SKM-1 treated with dmso at 0.1 percent for 144 hours (cell line): ENCODE measurements around the gene MRGPRD.

Experiments
- DNase-seq: peaks from one replicate; lab custom pipeline; 2025; ENCODE audit not compliant: unreplicated experiment; lab: John Stamatoyannopoulos, UW

MRGPRD gene, protein sequence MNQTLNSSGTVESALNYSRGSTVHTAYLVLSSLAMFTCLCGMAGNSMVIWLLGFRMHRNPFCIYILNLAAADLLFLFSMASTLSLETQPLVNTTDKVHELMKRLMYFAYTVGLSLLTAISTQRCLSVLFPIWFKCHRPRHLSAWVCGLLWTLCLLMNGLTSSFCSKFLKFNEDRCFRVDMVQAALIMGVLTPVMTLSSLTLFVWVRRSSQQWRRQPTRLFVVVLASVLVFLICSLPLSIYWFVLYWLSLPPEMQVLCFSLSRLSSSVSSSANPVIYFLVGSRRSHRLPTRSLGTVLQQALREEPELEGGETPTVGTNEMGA

DNA sequence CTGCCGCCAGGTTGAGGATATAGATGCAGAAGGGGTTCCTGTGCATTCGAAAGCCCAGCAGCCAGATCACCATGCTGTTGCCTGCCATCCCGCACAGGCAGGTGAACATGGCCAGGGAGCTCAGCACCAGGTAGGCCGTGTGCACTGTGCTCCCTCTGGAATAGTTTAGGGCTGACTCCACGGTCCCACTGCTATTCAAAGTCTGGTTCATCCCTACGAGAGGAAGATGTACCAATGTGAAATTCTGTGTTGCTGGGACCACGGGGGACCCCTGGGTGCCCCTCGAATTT lies at the start of gene MRGPRD:
MRGPRD (minus strand) TSS at position 211 of the 290 bp plus-strand sequence; CDS start at position 211, 0 bp downstream.
- no peak for DNase-seq

DNA sequence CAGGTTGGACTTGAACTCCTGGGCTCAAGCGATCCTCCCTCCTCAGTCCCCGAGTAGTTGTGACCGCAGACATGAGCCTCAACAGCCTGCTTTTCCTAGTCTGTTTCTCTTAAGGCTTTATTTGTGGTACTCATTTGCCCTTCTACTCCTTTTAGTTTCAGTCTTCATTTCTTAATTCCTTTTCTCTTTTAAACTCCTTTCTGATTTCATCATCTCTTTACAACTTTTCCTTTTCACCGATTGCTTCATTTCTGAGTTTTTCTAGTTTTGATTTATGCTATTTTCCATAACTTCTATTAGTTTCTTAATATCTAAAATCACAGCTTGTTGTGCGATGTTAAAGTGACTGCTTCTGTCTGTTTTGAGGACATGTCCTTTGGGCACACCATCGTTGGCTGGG lies 49.5 kb upstream of the MRGPRD start:
- DNase-seq = no peak

DNA sequence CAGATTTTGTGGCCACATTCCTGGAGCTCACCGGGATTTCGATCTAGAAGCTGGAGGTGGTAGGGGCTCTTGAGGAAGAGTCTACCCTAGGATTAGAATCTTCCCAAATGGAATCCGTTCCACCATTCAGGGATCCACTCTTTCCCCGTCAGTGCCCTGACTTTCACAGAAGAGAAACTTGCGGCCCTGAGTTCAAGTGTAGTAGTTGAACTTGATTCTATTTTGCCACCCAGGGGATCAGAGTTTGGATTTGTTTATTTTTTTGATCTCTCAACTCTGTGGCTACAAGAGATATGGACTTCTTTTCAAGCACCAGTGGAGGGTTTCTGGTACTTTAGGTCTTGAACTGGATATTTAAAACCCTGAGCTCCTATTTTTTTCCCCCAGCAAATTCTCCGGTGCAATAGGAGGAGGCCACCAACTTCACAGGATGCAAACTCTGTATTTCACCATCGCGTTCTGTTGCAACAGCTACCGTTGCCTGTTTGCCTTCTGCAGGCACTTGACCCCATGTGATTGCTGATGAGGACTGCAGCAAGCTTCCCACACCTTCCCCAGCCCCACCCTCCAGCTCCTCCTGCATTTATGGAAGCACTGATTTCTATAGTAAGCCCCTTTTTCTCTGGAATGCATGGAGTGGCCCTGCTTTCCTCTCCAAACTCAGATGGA lies 47.1 kb upstream of the MRGPRD start:
- DNase-seq = peak; percentile 74

DNA sequence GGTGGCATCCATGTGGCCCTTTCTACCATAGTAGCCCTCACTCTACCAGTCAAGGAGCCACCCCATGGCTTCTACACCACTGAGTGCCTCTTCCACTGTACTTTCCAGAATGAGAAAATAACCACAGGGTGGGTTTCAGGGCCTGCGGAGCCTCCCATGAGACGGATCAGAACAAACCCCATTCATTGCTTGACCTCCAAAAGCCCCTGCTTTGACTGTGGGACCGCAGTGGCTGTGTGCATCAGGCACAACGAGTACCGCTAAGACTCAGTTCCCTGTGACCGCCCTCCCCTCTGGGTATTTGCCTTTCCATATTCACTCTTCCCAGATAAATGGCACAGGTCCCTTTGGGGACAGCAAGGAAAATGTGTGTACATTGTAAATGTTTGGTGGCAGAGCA lies 43.7 kb upstream of the MRGPRD start:
- no peak for DNase-seq

DNA sequence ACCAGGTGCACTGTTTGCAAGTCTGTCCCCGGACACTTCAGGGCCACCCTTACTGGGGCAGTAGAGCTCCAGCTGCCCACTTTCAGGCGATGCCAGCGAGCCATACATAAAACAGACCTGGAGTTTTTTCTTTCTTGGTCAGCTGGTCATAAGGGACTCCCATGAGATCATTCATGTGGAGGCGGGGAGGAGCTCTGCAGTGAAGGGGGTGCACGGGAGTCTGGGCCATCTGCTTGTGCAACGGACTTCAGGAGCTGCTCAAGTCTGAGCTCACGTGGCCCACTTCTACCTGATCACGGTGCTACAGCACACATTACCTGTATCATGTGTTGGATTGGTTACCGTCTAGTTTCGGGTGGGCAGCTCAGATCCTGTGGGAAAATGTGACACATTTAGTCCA lies 41.5 kb upstream of the MRGPRD start:
- DNase-seq = no peak

DNA sequence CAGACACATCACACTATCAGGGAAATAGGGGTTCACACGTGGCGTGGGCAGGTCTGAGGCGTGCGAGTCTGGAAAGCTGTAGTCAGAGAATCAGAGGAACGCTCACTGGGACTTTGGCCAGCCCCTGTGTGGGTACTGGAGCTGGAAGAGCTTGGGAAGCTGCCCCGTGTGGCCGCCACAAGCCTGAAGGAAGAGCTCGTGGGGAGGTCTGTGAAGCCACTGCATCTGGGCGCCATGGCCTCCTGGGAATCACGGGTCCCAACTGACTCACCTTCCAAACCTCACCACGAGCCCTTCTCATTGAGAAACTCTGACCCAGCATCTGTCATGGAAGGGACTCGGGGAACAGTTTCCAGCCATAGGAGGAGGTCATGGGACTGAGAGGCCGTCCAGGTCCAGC lies 38.1 kb upstream of the MRGPRD start:
- DNase-seq = no peak

DNA sequence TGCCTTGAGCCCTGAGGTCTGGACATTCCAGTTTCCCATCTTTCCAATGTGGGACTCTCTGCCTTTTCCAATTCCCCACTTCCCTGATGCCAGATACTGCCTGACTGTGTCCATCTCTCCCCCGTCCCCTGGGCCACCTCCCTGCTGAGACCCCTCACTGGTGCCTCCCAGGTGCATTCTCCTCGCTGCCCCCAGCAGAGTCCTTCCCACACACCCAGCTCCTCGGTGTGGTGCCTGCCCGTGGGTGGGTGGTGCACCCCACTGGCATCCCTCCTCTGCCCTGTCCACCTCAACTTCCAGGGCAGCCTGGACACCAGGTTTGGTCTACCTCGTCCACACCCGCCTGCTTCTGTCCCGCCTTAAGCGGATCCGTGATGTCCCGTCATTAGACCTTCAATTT lies 37.2 kb upstream of the MRGPRD start:
- DNase-seq = no peak

DNA sequence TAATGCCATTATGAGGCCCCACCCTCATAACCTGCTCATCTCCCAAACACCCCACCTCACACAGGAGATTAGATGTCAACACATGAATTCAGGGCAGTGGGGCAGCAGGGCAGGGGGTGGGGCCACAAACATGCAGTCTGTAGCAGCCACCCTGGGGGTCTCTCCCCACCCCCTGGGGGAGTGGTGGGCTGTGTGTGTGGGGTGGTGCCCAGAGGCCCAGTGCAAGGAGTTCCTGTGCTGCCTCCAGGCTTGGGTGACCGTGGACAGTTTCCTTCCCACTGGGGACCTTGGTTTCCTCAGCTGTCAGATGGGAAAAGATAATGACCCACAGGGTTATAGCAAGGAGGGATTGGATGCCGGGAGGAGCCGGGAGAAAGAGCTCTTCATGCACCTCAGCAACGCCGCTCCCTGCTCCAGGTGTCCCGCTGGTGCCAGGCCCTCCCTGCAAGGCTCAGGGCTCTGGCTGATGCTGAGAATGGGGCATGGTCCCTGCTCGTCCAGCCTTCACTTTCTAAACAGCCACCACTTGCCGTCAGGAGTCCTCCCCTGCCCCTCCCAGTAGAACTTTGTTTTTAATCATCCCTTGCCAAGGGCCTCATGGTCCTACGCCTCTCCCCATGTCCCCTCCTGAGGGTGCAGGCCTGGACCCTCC lies 34.2 kb upstream of the MRGPRD start:
- no peak for DNase-seq

DNA sequence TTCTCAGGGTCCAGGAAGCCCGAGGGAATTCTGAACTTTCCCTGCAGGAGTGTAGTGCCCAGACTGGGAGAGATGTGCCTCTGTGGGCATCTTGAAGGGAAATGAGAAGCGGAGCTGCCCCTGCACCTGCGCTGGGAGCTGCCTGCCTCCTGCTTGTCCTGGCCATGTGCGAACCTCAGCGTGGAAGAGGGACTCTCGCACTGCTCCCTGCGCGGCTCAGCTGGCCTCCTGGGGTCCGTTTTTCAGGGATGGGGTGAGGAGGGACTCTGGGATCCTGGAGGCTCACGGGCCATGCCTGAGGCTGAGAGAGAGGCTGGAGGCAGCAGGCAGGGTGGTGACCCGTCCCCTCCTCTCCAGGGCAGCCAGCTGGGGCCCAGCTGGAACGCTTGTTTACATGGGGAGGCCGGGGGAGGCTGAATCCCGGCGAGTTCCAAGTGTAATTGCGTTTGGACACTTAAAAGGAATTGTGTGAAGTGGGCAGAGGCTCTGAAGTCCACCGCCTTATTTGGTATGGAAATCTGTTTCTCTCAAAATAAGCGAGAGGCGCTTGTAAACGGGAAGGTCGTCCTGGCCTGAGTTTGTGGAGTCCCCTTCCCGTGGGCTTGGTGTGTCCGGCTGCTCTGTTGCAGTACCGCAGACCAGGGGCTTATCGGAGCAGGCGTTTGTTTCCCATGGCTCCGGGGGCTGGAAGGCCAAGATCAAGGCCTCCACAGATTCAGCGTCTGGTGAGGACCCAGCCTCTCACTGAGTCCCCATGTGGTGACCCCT lies 33.5 kb upstream of the MRGPRD start:
- no peak for DNase-seq

DNA sequence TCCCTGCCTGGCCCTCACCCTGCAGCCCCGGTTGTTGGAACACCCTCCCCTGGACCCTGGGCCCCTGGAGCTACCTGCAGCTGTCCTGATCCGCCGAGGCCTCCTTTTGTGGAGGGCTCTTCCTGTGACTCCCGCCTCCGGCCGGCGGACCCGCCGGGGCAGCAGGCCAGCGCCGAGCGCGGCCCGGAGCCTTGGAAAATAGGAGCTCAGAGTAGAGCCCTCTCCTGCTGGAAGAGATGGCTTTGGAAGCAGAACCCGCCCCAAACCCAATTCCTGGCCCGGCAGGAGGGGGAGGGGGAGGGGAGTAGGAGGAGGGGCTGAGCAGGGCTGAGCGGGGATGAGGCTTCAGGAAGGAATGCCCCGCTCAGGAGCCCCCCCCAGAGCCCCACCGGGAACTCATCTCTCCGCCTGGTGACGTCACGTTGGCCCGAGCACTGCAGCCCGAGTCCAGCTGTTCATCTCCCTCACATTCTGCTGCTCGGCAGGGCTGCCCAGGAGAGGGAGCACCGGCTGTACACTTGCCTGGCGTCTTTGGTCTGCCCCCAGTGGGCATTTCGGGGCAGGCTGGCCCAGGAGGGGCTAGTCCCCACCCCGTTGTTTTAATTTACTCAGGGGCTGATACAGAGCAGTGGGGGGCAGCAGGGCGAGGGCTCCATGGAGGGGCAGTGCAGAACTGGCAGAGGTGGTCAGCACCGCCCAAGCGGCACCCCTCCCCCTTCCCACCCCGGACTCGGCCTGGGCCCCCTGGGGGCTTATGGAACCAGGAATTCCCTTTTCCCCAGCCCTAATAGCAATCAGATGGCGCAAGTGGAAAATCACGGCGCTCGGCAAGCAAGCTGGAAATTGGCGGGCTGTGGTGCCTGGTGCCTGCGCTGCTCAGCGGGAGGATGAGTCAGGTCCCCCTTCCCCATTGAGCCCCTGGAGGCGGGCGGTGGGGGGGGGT lies 32.5 kb upstream of the MRGPRD start, which contains the start of gene MRGPRF:
MRGPRF (minus strand) TSS at position 238 of the 943 bp plus-strand sequence. CDS start 3,345 bp downstream, outside the sequence.
- no peak for DNase-seq

DNA sequence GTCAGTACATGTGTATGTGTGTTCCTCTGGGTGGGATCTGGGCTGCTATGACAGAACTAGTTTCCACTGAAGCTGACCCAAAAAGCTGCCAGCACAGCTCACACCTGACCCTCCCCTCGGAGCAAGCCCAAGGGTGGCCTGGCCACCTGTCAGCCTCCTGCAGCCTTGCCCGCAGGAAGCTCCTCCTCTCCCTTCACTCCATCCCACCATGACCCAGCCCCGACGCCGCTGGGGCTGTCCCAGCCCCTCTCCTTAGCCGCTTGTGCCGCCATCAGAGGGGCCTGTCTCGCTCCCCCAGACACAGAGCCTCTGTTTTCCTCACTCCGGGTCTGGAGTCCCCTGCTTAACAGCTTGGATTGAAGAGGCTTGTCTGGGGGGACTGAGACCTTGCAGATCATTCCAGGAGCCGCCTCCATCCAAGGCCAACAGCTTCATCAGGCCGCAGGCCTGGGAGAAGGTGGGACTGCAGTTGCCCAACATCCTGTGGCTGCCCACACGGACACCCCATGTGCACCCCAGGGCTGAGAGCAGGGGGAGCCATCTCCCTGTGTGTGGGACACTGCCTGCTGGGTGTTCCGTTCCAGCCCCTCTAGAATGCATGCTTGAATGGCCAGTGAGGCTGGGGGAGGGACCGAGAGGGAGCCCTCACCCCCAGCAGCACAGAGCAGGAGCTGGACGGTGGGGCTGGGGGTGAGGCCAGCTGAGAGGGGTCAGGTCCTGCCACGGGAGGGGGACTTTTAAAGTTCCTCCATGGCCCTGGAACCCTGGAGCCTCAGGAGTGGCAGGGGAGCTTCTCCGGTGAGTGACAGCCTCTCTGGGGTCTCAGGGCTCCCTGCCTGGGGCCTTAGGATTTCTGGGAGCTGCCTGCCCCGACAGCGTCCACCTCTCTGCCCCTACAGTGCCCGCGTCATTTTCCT lies 31.6 kb upstream of the MRGPRD start:
- no peak for DNase-seq

DNA sequence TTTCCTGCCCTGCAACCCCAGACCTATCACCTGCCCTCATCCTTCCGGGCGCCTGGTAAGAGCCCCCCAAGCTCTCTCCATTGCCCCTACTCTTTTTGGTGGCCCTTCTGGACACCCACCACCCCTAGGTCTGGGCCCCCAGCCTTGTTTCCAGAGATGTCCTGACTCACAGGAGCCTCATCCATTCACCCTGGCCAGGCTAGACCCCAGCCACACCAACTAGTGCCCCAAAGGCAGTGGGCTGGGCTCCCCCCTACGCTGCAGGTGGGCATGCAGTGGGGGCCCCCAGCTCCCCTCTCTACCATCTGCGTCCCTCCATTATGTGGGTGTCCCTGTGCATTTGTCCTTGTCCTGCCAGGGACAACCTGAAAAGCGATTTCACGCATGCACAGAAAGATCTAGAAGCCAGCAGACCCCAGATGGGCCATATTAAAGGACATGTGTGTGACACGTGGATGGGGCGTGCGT lies 30.9 kb upstream of the MRGPRD start:
- DNase-seq = no peak

DNA sequence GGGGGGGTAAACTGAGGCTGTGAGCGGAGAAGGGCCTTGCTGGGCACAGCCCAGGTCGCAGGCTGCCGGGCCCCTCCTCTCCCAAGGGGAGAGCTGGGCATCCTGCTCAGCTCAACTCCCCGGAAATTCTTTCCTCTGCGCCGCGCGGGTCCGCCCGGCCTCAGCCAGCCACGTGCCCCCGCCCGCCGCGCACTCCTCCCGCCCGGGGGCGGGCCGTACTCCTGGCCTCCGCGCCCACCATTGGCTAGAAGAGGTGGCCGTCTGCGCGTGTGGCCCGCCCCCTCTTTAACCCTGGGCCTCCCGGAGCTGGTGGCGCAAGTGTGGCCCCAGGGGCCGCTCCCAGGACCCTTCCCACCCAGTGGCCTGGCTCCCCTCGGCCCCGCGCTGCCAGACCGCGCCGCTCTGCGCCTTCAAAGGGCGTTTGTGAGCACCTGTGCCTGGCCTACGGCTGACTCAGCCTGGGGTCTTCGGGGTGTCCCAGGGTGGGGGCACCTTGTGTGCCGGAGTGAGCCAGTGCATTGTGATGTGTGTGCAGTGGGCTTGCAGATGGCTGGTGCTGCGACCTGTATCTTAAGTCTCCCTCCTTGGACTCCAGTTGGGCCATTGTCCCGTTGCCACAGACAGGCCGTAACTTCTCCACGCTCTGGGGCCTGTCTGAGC lies 30.3 kb upstream of the MRGPRD start:
- peak; percentile 62 for DNase-seq

DNA sequence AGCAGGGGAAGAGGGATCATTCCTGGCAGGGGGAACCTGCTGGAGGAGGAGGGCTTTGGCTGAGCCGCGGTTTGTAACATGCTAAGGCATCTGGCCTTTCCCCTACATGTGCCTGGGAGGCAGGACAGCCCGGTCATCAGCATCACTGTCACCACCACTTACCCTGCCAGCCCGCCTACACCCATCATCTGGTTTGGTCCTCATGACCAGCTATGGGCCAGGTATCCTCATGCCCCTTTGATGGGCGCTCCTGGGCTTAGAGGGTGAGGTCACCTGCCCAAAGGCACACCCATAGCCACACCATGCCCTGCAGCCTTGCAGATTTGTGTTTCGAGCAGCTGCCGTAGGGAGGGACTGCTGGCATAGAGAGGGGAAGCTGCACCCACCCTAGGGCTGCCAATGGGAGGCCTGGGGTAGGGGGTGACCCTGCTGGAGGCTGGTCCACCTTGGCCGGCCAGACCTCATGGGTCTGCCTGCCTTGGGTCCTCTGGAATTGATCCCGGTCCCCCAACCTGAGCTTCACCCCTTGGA lies 29.6 kb upstream of the MRGPRD start:
- no peak for DNase-seq

DNA sequence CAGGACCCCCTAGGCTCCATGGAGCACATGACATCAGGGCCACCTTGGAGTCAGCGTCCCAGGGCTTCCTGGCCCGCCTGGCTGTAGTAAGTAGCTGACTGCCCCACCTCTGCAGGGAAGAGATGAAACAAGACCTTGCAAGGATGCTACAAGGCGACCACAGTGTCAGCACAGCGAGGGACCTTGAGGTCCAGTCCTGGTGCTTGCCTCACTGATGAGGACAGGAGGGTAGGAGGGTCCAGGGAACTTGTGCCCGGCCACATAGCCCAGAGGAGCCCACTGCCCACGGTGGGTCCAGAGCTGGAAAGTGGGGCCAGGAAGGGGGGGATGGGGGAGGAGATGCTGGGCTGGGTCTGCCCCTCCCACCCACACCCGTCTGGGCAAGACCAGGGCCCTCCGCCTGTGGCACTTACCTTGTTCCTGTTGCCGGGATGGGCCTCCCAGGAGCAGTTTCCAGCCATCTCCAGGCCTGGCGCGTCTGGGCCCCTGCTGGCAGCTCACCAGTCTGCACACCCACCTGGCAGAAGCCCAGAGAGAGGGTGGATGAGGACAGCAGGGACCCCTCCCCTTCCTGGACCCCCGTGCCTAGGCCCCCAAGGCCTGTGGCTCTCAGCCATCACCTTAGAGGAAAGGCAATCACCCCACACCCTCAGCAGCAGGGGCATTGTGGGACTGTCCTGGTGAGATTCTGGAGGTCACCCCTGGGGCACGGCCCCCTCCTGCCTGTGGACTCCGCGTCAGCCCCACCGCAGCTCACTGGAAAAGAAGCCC lies 28.8 kb upstream of the MRGPRD start:
- no peak for DNase-seq

DNA sequence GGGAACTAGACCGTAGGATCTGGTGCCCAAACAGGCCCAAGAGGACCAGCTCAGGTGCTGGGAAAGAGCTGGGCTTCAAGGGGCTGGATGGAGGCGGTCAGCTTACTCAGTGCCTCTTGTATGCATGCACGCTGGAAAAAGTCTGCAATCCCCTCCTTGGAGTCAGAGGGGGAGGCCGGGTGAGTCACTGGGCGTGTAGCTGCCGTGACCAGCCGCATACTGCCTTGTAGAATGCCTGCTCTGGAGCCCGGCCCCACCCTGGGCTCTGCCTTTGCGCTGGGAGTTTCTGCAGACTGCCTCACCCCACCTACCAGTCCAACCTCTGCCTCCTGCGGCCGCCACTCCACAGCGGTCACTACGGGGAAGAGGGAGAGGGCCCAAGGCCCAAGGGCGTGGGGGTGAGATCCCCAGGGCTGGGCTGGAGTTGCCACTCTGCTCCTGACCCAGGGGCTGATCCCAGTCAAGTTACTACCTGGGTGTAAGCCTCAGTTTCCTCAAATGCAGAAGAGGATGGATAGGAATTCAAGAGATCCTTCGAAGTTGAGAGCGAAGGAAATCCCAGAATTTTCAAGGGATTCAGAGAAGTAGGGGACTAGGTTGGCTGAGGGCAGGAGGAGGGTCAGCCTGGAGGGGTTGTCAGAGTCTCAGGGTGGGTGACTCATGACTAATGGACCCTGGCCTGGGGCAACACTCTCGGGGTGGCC lies 28.1 kb upstream of the MRGPRD start:
- DNase-seq = no peak

DNA sequence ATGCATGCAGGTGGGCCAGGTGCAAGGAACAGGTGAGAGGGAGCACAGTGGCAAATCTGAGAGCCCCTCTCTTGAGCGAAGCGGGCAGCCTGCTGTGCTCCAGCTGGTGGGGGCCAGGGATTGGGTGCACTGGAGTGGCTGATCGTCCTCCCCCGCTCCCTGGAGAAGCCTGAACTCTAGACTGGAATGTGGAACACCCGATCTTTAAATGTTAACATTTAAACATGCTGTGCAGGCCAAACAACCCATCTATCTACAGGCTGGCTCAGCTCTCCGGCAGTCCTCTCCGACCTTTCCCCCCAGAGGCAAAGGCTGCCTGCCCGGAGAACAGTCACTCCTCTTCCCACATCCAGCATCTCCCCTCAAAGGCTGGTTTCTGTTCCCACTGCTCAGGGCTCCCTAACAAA lies 27.2 kb upstream of the MRGPRD start:
- no peak for DNase-seq
